IMR-90 (cell line): ENCODE results near the gene ARHGAP21. TPM values are rescaled to one million over a fixed set of nuclear protein-coding genes. Genes with fewer than 3 reads are reported as not detected.

Experiments used
- ATAC-seq: fragments of 200-7000 bp; cut with Tn5 transposase; 2 replicates; pipeline ENCODE4 v1.9.1; 2020; ENCODE audit warnings: low read depth, mild to moderate bottlenecking, moderate library complexity
- BruUV-seq: library from RNA; stranded (reverse); fragments of 400-500 nt; replicated peaks from 2 replicates; lab custom pipeline; 2021; lab: Mats Ljungman, UMichigan
- CTCF ChIA-PET: fragments of 300-600 bp; formaldehyde crosslinking; extraction: SDS; loops from one replicate; lab custom pipeline; 2021; ENCODE audit warnings: antibody characterized with exemption; lab: Yijun Ruan, JAX
- POLR2A ChIA-PET: fragments of 300-600 bp; sonication (Branson Sonifier 250); formaldehyde crosslinking; loops from one replicate; lab custom pipeline; 2022; ENCODE audit warnings: antibody characterized with exemption; ENCODE audit not compliant: unreplicated experiment; lab: Charles Lee
- DNase-seq: peaks from one replicate; pipeline ENCODE4 v3.0.0; 2013
- H2AFZ ChIP-seq: replicated peaks from 2 replicates; pipeline ENCODE3; 2013; ENCODE audit warnings: low read length, mild to moderate bottlenecking; ENCODE audit not compliant: poor library complexity
- H2AK5ac ChIP-seq: 2 replicates; pipeline ENCODE4 v1.6.1; 2013; ENCODE audit warnings: low read depth, low read length, inconsistent platforms
- H2AK9ac ChIP-seq: replicated peaks from 2 replicates; pipeline ENCODE3; 2013; ENCODE audit warnings: mild to moderate bottlenecking, low read depth, low read length, moderate library complexity; ENCODE audit not compliant: poor library complexity
- H2BK120ac ChIP-seq: 2 replicates; pipeline ENCODE4 v1.6.1; 2013; ENCODE audit warnings: low read depth, low read length, inconsistent platforms
- H2BK15ac ChIP-seq: 3 replicates; pipeline ENCODE4 v1.6.1; 2013; ENCODE audit warnings: low read depth, low read length, inconsistent platforms
- H2BK20ac ChIP-seq: 2 replicates; pipeline ENCODE4 v1.6.1; 2013; ENCODE audit warnings: low read depth, mild to moderate bottlenecking, inconsistent platforms, low read length, moderate library complexity
- H2BK5ac ChIP-seq: 2 replicates; pipeline ENCODE4 v1.6.1; 2013; ENCODE audit warnings: mild to moderate bottlenecking, low read depth, low read length, inconsistent platforms; ENCODE audit not compliant: poor library complexity, severe bottlenecking
- H3K14ac ChIP-seq: replicated peaks from 2 replicates; pipeline ENCODE4 v1.6.1; 2013; ENCODE audit warnings: low read depth, low read length, inconsistent platforms
- H3K18ac ChIP-seq: 2 replicates; pipeline ENCODE4 v1.6.1; 2013; ENCODE audit warnings: low read depth, low read length, control low read depth
- H3K23ac ChIP-seq: 2 replicates; pipeline ENCODE4 v1.6.1; 2013; ENCODE audit warnings: low read depth, low read length, inconsistent platforms
- H3K27ac ChIP-seq: 2 replicates; pipeline ENCODE4 v1.5.1; 2013; ENCODE audit warnings: mild to moderate bottlenecking, control low read depth, low read length; ENCODE audit not compliant: insufficient read depth
- H3K27me3 ChIP-seq: 2 replicates; pipeline ENCODE4 v1.6.1; 2013; ENCODE audit warnings: low read length; ENCODE audit not compliant: control insufficient read depth, insufficient read depth
- H3K36me3 ChIP-seq: 2 replicates; pipeline ENCODE4 v1.6.1; 2013; ENCODE audit warnings: low read length, mixed read lengths; ENCODE audit not compliant: control insufficient read depth, insufficient read depth
- H3K4ac ChIP-seq: 2 replicates; pipeline ENCODE4 v1.6.1; 2013; ENCODE audit warnings: low read depth, low read length, inconsistent platforms
- H3K4me1 ChIP-seq: 2 replicates; pipeline ENCODE4 v1.6.1; 2013; ENCODE audit warnings: low read length, mixed read lengths; ENCODE audit not compliant: control insufficient read depth, insufficient read depth
- H3K4me2 ChIP-seq: 2 replicates; pipeline ENCODE4 v1.6.1; 2013; ENCODE audit warnings: low read depth, mild to moderate bottlenecking, control low read depth, low read length, moderate library complexity
- H3K4me3 ChIP-seq: 2 replicates; pipeline ENCODE4 v1.5.1; 2013; ENCODE audit warnings: low read depth, mild to moderate bottlenecking, control low read depth, low read length, moderate library complexity; ENCODE audit not compliant: insufficient read depth
- H3K56ac ChIP-seq: 2 replicates; pipeline ENCODE4 v1.6.1; 2013; ENCODE audit warnings: low read length, inconsistent platforms; ENCODE audit not compliant: insufficient read depth; ENCODE audit errors: extremely low read depth
- H3K79me1 ChIP-seq, 2 experiments: 2 replicates each; pipeline ENCODE4 v1.6.1; 2013; ENCODE audit warnings: low read length in 2 of 2, inconsistent platforms in 1 of 2, low read depth in 1 of 2
- H3K9ac ChIP-seq: 2 replicates; pipeline ENCODE4 v1.6.1; 2013; ENCODE audit warnings: low read depth, low read length, control low read depth
- H3K9me1 ChIP-seq: 2 replicates; pipeline ENCODE4 v1.6.1; 2013; ENCODE audit warnings: low read length, inconsistent platforms; ENCODE audit not compliant: insufficient read depth
- H3K9me3 ChIP-seq: 2 replicates; pipeline ENCODE4 v1.6.1; 2013; ENCODE audit warnings: low read length; ENCODE audit not compliant: control insufficient read depth, insufficient read depth
- H4K20me1 ChIP-seq: 2 replicates; pipeline ENCODE4 v1.6.1; 2013; ENCODE audit warnings: low read length, inconsistent platforms; ENCODE audit not compliant: insufficient read depth
- H4K5ac ChIP-seq: 2 replicates; pipeline ENCODE4 v1.6.1; 2013; ENCODE audit warnings: mild to moderate bottlenecking, low read depth, low read length, control low read depth
- H4K8ac ChIP-seq, 2 experiments: 2 replicates each; pipeline ENCODE4 v1.6.1; 2013; ENCODE audit warnings: low read depth in 2 of 2, low read length in 2 of 2, control low read depth in 1 of 2, inconsistent platforms in 1 of 2
- H4K91ac ChIP-seq: 2 replicates; pipeline ENCODE4 v1.6.1; 2013; ENCODE audit warnings: low read depth, low read length, inconsistent platforms; ENCODE audit not compliant: insufficient read depth
- BHLHE40 ChIP-seq: fragments of 150-350 bp; IDR thresholded peaks from 2 replicates; pipeline ENCODE4 v1.6.1; 2016; ENCODE audit warnings: mild to moderate bottlenecking, low read depth, low read length
- CEBPB ChIP-seq: IDR thresholded peaks from 2 replicates; pipeline ENCODE4 v1.6.1; 2012; ENCODE audit warnings: low read depth, low read length, improper control_type of control experiment
- CTCF ChIP-seq: conservative IDR thresholded peaks from 2 replicates; pipeline ENCODE4 v1.5.1; 2012; ENCODE audit warnings: mild to moderate bottlenecking, low read depth, low read length, improper control_type of control experiment
- ELK1 ChIP-seq: fragments of 150-350 bp; IDR thresholded peaks from 2 replicates; pipeline ENCODE4 v1.6.1; 2016; ENCODE audit warnings: low read depth, mild to moderate bottlenecking, low read length, moderate library complexity, borderline replicate concordance
- MAFK ChIP-seq: IDR thresholded peaks from 2 replicates; pipeline ENCODE4 v1.6.1; 2012; ENCODE audit warnings: low read depth, low read length, improper control_type of control experiment
- MAZ ChIP-seq: IDR thresholded peaks from 2 replicates; pipeline ENCODE4 v1.6.1; 2012; ENCODE audit warnings: low read depth, mild to moderate bottlenecking, low read length, improper control_type of control experiment, moderate library complexity, borderline replicate concordance
- MXI1 ChIP-seq: IDR thresholded peaks from 2 replicates; pipeline ENCODE4 v1.6.1; 2012; ENCODE audit warnings: low read depth, mild to moderate bottlenecking, low read length, moderate library complexity, borderline replicate concordance
- RAD21 ChIP-seq: IDR thresholded peaks from 2 replicates; pipeline ENCODE4 v1.6.1; 2012; ENCODE audit warnings: low read length, improper control_type of control experiment
- RFX5 ChIP-seq: IDR thresholded peaks from 2 replicates; pipeline ENCODE4 v1.8.0; 2012; ENCODE audit warnings: low read depth, mild to moderate bottlenecking, low read length, moderate library complexity
- SMC3 ChIP-seq: fragments of 150-350 bp; IDR thresholded peaks from 2 replicates; pipeline ENCODE4 v1.6.1; 2016; ENCODE audit warnings: low read depth, mild to moderate bottlenecking, antibody characterized with exemption, low read length, moderate library complexity
- USF2 ChIP-seq: fragments of 150-350 bp; IDR thresholded peaks from 2 replicates; pipeline ENCODE4 v1.6.1; 2017; ENCODE audit warnings: mild to moderate bottlenecking, antibody characterized with exemption, low read length, low read depth
- WGBS, 2 experiments: methylation state at CpG; one replicate each; pipeline versions ENCODE4 v1.1.5 to v1.1.7; 2013; ENCODE audit warnings: missing lambda C conversion rate in 2 of 2; ENCODE audit not compliant: insufficient read length in 1 of 2; ENCODE audit errors: extremely low coverage in 2 of 2; 5-methylcytosine and 5-hydroxymethylcytosine counted together
- dilution Hi-C: fragments of 300-500 bp; cut with HindIII; formaldehyde crosslinking; loops from one replicate; pipeline ENCODE4 v1.14.3; 2018; ENCODE audit warnings: low sequenced_read_pairs; ENCODE audit not compliant: unreplicated experiment
- in situ Hi-C: fragments of 300-500 bp; cut with MboI; formaldehyde crosslinking; loops from 3 replicates; pipeline ENCODE4 v1.14.3; 2019; ENCODE audit warnings: low sequenced_read_pairs, inconsistent platforms, mixed read lengths
- intact Hi-C: fragments of 100-400 bp; cut with micrococcal nuclease; formaldehyde crosslinking; loops from 2 replicates; pipeline ENCODE4 v1.10.0; 2022
- polyA plus RNA-seq, 3 experiments: library from polyadenylated mRNA; depleted of rRNA; stranded (reverse); fragments of >200 nt; gene quantifications; 2 replicates each; pipeline ENCODE4 v1.2.3, GENCODE V29; 2012; ENCODE audit warnings: low replicate concordance in 1 of 3
- total RNA-seq: library from RNA; depleted of rRNA; stranded (reverse); fragments of >200 nt; gene quantifications from 2 replicates; pipeline ENCODE4 v1.2.3, GENCODE V29; 2012

ARHGAP21 gene
- total and polyA plus RNA-seq, 2 of the 4 experiments (the other 2 are of a cell fraction): 43.3 to 94.3 TPM

- no peak overlapping the region for H3K18ac ChIP-seq
- H4K91ac ChIP-seq: no peak overlapping the region
- DNase-seq: no peak
- whole genome bisulfite sequencing, 2 experiments: 94% methylated on average over 3 of the region's 3 CpGs; no CpG with 5 or more reads in 1 of the 2 experiments
- no peak overlapping the region for H3K9ac ChIP-seq
- no peaks in the 10 kb centered on the region for H3K9me3 ChIP-seq
- in situ Hi-C loops (loop anchor here (25.0 kb wide), 1 partner anchor 254 kb away; the partner anchor contains the start of gene PRTFDC1), dilution Hi-C loops (no loop called here), intact Hi-C loops (no loop called here)
- H2AK9ac ChIP-seq: no peak overlapping the region
- H3K27ac ChIP-seq: no peak overlapping the region
- no peak overlapping the region; a peak in 1 of 4 replicates for H4K8ac ChIP-seq
- no peak overlapping the region for H2BK120ac ChIP-seq
- H3K14ac ChIP-seq: no peak overlapping the region
- H3K27me3 ChIP-seq: no peaks in the 10 kb centered on the region
- H4K5ac ChIP-seq: no peak overlapping the region
- no peak overlapping the region for H2AK5ac ChIP-seq
- no peak overlapping the region for H2BK20ac ChIP-seq
- H3K4ac ChIP-seq: no peak overlapping the region
- H3K56ac ChIP-seq: no peak overlapping the region
- H3K79me1 ChIP-seq: peaks cover 19 to 73% of the 10 kb centered on the region in 2 experiments; a peak in 3 of 4 replicates
- H3K9me1 ChIP-seq: peaks cover 21% of the 10 kb centered on the region
- no peak overlapping the region for H2AFZ ChIP-seq
- no peak overlapping the region for H2BK15ac ChIP-seq
- no peak overlapping the region for H2BK5ac ChIP-seq
- no peak for ATAC-seq
- no peaks in the 10 kb centered on the region for H3K36me3 ChIP-seq
- H3K4me3 ChIP-seq: no peak overlapping the region
- POLR2A ChIA-PET: no interaction called here
- peak overlapping the region; percentile 28; the same call in 1 of the 2 replicates for H3K23ac ChIP-seq
- TF ChIP-seq SMC3 (no peak), MAZ (no peak), RAD21 (no peak), BHLHE40 (no peak), MXI1 (no peak), ELK1 (no peak), USF2 (no peak), RFX5 (no peak), CTCF (no peak), MAFK (no peak), CEBPB (no peak)
- no TSS peak for BruUV-seq
- CTCF ChIA-PET: interaction anchor here (0.9 to 1.1 kb wide), 3 partner anchors 91 to 373 kb away, joined by 3 to 6 read pairs (median 3); no protein-coding TSS in a partner anchor
- H3K4me2 ChIP-seq: no peak overlapping the region
- H4K20me1 ChIP-seq: peaks cover 71% of the 10 kb centered on the region
- peaks cover 14% of the 10 kb centered on the region for H3K4me1 ChIP-seq
Measured at GRCh38 chr10:24708081-24708480, 15.6 kb downstream of the ARHGAP21 start.
